Vagina (tissue), 2 donors: ENCODE measurements around the gene FAM107B. TPM values are rescaled to one million over a fixed set of nuclear protein-coding genes. Genes with fewer than 3 reads are reported as not detected.

Experiments
- DNase-seq, 2 donors: peaks; one replicate each; pipeline ENCODE4 v3.0.0-alpha.2; 2017; ENCODE audit errors: extremely low spot score in 2 of 2
- H3K27ac ChIP-seq: fragments of 200-600 bp; sonication (generic); one replicate; pipeline ENCODE4 v1.5.1; 2019
- H3K27me3 ChIP-seq: fragments of 200-600 bp; sonication (generic); one replicate; pipeline ENCODE4 v1.5.1; 2019
- H3K36me3 ChIP-seq, 2 donors: fragments of 200-600 bp; sonication (generic); one replicate each; pipeline ENCODE4 v1.5.1; 2017 to 2019
- H3K4me1 ChIP-seq: fragments of 200-600 bp; sonication (generic); one replicate; pipeline ENCODE4 v1.5.1; 2019
- H3K4me3 ChIP-seq, 2 donors: fragments of 200-600 bp; sonication (generic); 1 replicate in 1 of 2; 2 replicates in 1 of 2; pipeline ENCODE4 v1.5.1; 2016 to 2019
- H3K9me3 ChIP-seq: fragments of 200-600 bp; sonication (generic); one replicate; pipeline ENCODE4 v1.5.1; 2019
- POLR2A ChIP-seq, 2 donors: fragments of 450-650 bp; IDR thresholded peaks; one replicate each; pipeline ENCODE4 v1.6.1; 2017; ENCODE audit warnings: antibody characterized with exemption in 2 of 2, mild to moderate bottlenecking in 2 of 2, moderate library complexity in 2 of 2
- POLR2AphosphoS5 ChIP-seq, 2 donors: sonication (generic); formaldehyde crosslinking; IDR thresholded peaks; one replicate each; pipeline ENCODE4 v1.9.0; 2017; ENCODE audit warnings: antibody characterized with exemption in 2 of 2, mild to moderate bottlenecking in 2 of 2, low read depth in 1 of 2; ENCODE audit not compliant: insufficient read depth in 1 of 2
- intact Hi-C: fragments of 100-400 bp; cut with DNase I; formaldehyde crosslinking; loops from one replicate; pipeline ENCODE4 v1.15.1; 2023
- total RNA-seq: library from RNA; depleted of rRNA; stranded (reverse); fragments of >200 nt; gene quantifications from one replicate; pipeline ENCODE4 v1.2.3, GENCODE V29; 2016
- TF ChIP-seq, protein P1 (sequence below), 3 experiments: fragments of 450-650 bp in 2 of 3; fragments of 200-600 bp in 1 of 3; sonication (generic) in 1 of 3; IDR thresholded peaks; one replicate each; pipeline ENCODE4 v1.5.1; 2017 to 2019; ENCODE audit warnings: antibody characterized with exemption in 3 of 3, mild to moderate bottlenecking in 2 of 3, moderate library complexity in 2 of 3

FAM107B gene
- total RNA-seq, 1 donor from 2014 or later, result 33.4 TPM

DNA sequence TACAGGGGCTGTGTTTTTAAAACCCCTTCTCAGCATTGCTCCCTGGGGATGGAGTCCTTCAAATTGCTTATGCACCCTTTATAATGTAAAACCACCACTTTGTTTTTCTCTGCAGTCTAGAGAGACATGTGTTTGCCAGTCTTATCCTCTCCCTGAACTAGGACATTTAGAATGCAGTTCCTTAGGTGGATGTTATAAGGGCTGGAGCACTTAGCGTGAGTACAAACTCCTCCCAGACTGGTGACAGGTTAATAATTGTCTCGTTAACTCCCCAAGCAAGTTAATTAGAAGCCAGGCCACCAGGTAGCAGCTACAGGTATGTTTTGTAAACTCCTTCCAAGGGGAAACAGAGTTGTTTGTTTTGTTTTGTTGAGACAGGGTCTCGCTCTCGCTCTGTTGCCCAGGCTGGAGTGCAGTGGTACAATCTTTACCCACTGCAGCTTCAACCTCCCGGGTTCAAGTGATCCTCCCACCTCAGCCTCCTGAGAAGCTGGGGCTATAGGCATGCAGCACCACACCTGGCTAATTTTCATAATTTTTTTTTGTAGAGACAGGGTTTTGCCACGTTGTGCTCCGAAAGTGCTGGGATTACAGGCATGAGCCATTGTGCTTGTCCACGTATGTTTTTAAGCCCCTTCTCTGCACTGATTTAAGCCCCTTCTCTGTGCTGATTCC, 100.2 kb downstream of the FAM107B start:
- Histone ChIP-seq H3K4me1 (peaks cover 27% of the 10 kb centered on the region), H3K9me3 (no peaks in the 10 kb centered on the region), H3K27ac (no peak overlapping the region), H3K27me3 (no peaks in the 10 kb centered on the region), H3K36me3 (no peaks in the 10 kb centered on the region), H3K4me3 (no peak overlapping the region)
- intact Hi-C loops, result no loop called here
- TF ChIP-seq POLR2A (IDR thresholded peaks at IDR 0.05) (no peak), POLR2AphosphoS5 (IDR thresholded peaks at IDR 0.05; ENCODE audit: insufficient read depth in 1 of 2, low read depth in 1 of 2) (no peak)
- TF ChIP-seq, protein P1, sequence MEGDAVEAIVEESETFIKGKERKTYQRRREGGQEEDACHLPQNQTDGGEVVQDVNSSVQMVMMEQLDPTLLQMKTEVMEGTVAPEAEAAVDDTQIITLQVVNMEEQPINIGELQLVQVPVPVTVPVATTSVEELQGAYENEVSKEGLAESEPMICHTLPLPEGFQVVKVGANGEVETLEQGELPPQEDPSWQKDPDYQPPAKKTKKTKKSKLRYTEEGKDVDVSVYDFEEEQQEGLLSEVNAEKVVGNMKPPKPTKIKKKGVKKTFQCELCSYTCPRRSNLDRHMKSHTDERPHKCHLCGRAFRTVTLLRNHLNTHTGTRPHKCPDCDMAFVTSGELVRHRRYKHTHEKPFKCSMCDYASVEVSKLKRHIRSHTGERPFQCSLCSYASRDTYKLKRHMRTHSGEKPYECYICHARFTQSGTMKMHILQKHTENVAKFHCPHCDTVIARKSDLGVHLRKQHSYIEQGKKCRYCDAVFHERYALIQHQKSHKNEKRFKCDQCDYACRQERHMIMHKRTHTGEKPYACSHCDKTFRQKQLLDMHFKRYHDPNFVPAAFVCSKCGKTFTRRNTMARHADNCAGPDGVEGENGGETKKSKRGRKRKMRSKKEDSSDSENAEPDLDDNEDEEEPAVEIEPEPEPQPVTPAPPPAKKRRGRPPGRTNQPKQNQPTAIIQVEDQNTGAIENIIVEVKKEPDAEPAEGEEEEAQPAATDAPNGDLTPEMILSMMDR (IDR thresholded peaks at IDR 0.05), result no peak
- no peak for DNase-seq

GRCh38 chr10:14673189-14673861, 101.4 kb downstream of the FAM107B start:
- DNase-seq, result no peak
- Histone ChIP-seq H3K27ac (no peak overlapping the region), H3K9me3 (no peaks in the 10 kb centered on the region), H3K4me1 (peaks cover 28% of the 10 kb centered on the region), H3K4me3 (no peak overlapping the region), H3K27me3 (no peaks in the 10 kb centered on the region), H3K36me3 (no peaks in the 10 kb centered on the region)
- TF ChIP-seq POLR2AphosphoS5 (IDR thresholded peaks at IDR 0.05; ENCODE audit: insufficient read depth in 1 of 2, low read depth in 1 of 2), result no peak
- TF ChIP-seq, protein P1 (IDR thresholded peaks at IDR 0.05), result no peak
- no peak for TF ChIP-seq POLR2A (IDR thresholded peaks at IDR 0.05)
- intact Hi-C loops, result no loop called here

DNA sequence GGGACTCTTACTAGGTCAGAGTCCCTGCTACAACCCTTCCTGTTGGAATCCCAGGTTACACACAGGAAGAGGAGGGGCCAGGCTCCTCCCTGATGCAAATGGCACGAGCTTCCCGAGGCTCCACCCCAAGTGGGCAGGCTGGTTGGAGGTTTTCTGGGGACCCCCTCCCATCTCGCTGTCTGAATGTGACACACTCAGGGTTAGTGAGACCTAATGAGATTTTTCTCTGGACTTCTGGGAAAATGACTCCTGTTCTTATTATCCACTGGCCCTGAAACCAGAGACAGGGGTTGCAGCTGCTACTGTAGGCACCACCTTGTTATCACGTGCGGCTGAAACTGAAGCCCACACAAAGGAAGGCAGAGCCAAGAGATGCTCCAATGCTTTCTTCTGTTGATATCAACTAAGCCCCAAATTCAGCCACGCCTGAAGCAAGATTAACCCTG, 103.3 kb downstream of the FAM107B start:
- intact Hi-C loops, result no loop called here
- Histone ChIP-seq H3K36me3 (no peaks in the 10 kb centered on the region), H3K4me3 (peak overlapping the region in 1 of 2 donors; percentile 2), H3K27ac (peak overlapping the region; percentile 75), H3K27me3 (no peaks in the 10 kb centered on the region), H3K9me3 (no peaks in the 10 kb centered on the region), H3K4me1 (peaks cover 28% of the 10 kb centered on the region)
- no peak for DNase-seq
- no peak for TF ChIP-seq POLR2AphosphoS5 (IDR thresholded peaks at IDR 0.05; ENCODE audit: insufficient read depth in 1 of 2, low read depth in 1 of 2)
- TF ChIP-seq, protein P1 (IDR thresholded peaks at IDR 0.05), result no peak
- no peak for TF ChIP-seq POLR2A (IDR thresholded peaks at IDR 0.05)

DNA sequence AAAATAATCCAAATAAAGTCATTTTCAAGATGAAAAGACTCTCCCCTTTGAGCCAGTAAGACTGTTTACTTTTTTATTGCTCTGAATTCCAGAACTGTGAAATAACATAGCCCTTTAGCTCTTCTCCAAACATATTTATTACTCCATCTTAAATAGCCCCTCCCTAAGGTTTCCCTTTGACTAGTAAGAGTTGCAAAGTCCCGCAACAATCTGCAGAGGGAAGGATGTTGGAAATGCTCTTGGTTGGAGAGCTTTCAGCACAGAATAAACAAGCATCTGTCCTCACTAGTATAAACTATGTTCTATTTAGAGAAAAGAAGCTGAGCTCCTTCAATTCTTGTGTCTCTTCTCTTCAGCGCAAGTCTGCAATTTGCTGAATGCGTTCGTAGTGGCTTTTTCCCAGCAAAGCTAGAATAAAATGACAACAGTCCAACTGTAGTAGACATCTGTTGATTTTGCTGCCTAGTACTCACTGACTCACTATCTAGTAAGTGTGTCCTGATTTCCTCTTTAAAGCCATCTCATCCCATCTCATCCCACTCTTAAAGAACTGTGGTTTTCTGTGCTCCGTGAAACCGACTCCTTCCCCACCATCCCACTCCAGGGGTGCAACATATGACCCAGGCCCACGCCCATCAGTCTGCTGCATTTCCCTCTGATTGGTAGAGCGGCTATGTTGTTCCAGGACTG, 104.0 kb downstream of the FAM107B start:
- intact Hi-C loops, result no loop called here
- Histone ChIP-seq H3K27me3 (no peaks in the 10 kb centered on the region), H3K27ac (peak overlapping the region; percentile 75), H3K4me1 (peaks cover 28% of the 10 kb centered on the region), H3K36me3 (no peaks in the 10 kb centered on the region), H3K4me3 (peak overlapping the region in 1 of 2 donors; percentile 2), H3K9me3 (no peaks in the 10 kb centered on the region)
- DNase-seq, result no peak
- TF ChIP-seq, protein P1 (IDR thresholded peaks at IDR 0.05), result no peak
- TF ChIP-seq POLR2A (IDR thresholded peaks at IDR 0.05) (no peak), POLR2AphosphoS5 (IDR thresholded peaks at IDR 0.05; ENCODE audit: insufficient read depth in 1 of 2, low read depth in 1 of 2) (peak; percentile 27 to 46)
